ENCODE results near the gene PDLIM4. TPM values are rescaled to one million over a fixed set of nuclear protein-coding genes. Genes with fewer than 3 reads are reported as not detected.

Gene PDLIM4
- total RNA-seq = 10 to 100 TPM; 16.5 to 79.2 (median 47.7) TPM

GRCh38 chr5:132257131-132258101 lies at the start of gene PDLIM4:
Gene PDLIM4 (plus strand): TSS chr5:132257696. CDS start chr5:132257735, 39 bp downstream.
- no peak for DNase-seq
- H3K27me3 ChIP-seq = peaks cover 0 to 3% (median 0%) of the 10 kb centered on the region in 4 donors
- peaks cover 55 to 96% (median 62%) of the 10 kb centered on the region in 3 donors for H3K4me1 ChIP-seq
- H3K36me3 ChIP-seq = peaks cover 0 to 15% (median 0%) of the 10 kb centered on the region in 3 donors
- peak within 1 kb of the TSS; percentile 88 to 97 (median 94) for H3K27ac ChIP-seq
- peak within 1 kb of the TSS; percentile 66 to 87 (median 73) for H3K4me3 ChIP-seq
- 27 to 42% methylated on average over 3 to 12 of the region's 88 CpGs for WGBS, 2 donors
- no peaks in the 10 kb centered on the region for H3K9me3 ChIP-seq
- intact Hi-C loops (cut with DNase I) = loop anchor here (10.0 kb wide), 1 partner anchor 237 kb away; the partner anchor contains the start of gene IRF1
- no peak for TF ChIP-seq CTCF (IDR thresholded peaks at IDR 0.05)
- peak in 2 of 4 donors; percentile 45 to 48 for TF ChIP-seq POLR2A (IDR thresholded peaks at IDR 0.05)

GRCh38 chr5:132207778-132208177 lies 49.7 kb upstream of the PDLIM4 start:
- Histone ChIP-seq H3K4me1 (peaks cover 0 to 11% (median 3%) of the 10 kb centered on the region in 3 donors), H3K27ac (no peak overlapping the region), H3K27me3 (no peaks in the 10 kb centered on the region), H3K4me3 (no peak overlapping the region), H3K9me3 (no peaks in the 10 kb centered on the region), H3K36me3 (peaks cover 4 to 93% (median 6%) of the 10 kb centered on the region in 3 donors)
- 80 to 100% methylated on average over 1 to 2 of the region's 5 CpGs for WGBS, 2 donors
- intact Hi-C loops (cut with DNase I) = no loop called here
- TF ChIP-seq CTCF (IDR thresholded peaks at IDR 0.05) = no peak
- TF ChIP-seq POLR2A (IDR thresholded peaks at IDR 0.05) = no peak
- no peak for DNase-seq

GRCh38 chr5:132209131-132209530 lies 48.4 kb upstream of the PDLIM4 start:
- H3K36me3 ChIP-seq = peaks cover 6 to 93% (median 6%) of the 10 kb centered on the region in 3 donors
- no peak for DNase-seq

GRCh38 chr5:132209901-132210545 lies 47.5 kb upstream of the PDLIM4 start:
- TF ChIP-seq CTCF (IDR thresholded peaks at IDR 0.05) (no peak), POLR2A (IDR thresholded peaks at IDR 0.05) (no peak)
- DNase-seq = no peak
- no peak overlapping the region for H3K27ac ChIP-seq
- H3K4me3 ChIP-seq = no peak overlapping the region
- intact Hi-C loops (cut with DNase I) = no loop called here
- 90 to 95% methylated on average over 5 to 8 of the region's 11 CpGs for WGBS, 2 donors
- no peaks in the 10 kb centered on the region for H3K27me3 ChIP-seq
- peaks cover 6 to 85% (median 6%) of the 10 kb centered on the region in 3 donors for H3K36me3 ChIP-seq
- peaks cover 0 to 18% (median 11%) of the 10 kb centered on the region in 3 donors for H3K4me1 ChIP-seq
- no peaks in the 10 kb centered on the region for H3K9me3 ChIP-seq

More at GRCh38 chr5:132209131-132209530, 48.4 kb upstream of the PDLIM4 start:
- Histone ChIP-seq H3K27ac (no peak overlapping the region), H3K4me3 (no peak overlapping the region), H3K27me3 (no peaks in the 10 kb centered on the region), H3K9me3 (no peaks in the 10 kb centered on the region), H3K4me1 (peaks cover 0 to 11% (median 3%) of the 10 kb centered on the region in 3 donors)
- 72 to 74% methylated on average over 9 of the region's 9 CpGs for WGBS, 2 donors
- TF ChIP-seq POLR2A (IDR thresholded peaks at IDR 0.05) (no peak), CTCF (IDR thresholded peaks at IDR 0.05) (no peak)
- intact Hi-C loops (cut with DNase I) = no loop called here
